ENCODE measurements around the gene TRERF1.

TRERF1 gene

DNA sequence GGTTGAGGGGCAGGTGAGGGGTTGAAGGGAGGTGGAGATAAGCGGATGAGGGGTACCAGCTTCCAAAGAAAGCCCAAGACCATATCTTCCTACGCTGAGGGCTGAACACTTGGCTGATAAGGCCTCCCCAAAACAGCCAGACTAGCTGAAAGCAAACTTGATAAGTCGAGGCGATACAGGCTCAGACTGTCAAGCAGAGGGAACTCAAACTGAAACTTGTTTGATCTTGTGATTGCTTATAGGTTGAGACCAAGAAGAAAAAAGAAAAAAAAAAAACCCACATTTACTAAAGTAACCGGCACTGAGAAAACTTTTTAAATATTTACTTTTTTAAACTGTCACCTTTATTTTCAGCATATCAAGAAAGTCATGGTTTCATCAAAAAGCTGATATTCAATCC, 73.6 kb downstream of the TRERF1 start:
- intact Hi-C loops (cut with DNase I; ENCODE audit: low total_unique reads), result no loop called here
- DNase-seq, result no peak
- H3K36me3 ChIP-seq, result no peaks in the 10 kb centered on the region
- no peaks in the 10 kb centered on the region for H3K4me1 ChIP-seq
- no peaks in the 10 kb centered on the region for H3K9me3 ChIP-seq
- TF ChIP-seq, protein P1, sequence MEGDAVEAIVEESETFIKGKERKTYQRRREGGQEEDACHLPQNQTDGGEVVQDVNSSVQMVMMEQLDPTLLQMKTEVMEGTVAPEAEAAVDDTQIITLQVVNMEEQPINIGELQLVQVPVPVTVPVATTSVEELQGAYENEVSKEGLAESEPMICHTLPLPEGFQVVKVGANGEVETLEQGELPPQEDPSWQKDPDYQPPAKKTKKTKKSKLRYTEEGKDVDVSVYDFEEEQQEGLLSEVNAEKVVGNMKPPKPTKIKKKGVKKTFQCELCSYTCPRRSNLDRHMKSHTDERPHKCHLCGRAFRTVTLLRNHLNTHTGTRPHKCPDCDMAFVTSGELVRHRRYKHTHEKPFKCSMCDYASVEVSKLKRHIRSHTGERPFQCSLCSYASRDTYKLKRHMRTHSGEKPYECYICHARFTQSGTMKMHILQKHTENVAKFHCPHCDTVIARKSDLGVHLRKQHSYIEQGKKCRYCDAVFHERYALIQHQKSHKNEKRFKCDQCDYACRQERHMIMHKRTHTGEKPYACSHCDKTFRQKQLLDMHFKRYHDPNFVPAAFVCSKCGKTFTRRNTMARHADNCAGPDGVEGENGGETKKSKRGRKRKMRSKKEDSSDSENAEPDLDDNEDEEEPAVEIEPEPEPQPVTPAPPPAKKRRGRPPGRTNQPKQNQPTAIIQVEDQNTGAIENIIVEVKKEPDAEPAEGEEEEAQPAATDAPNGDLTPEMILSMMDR (IDR thresholded peaks at IDR 0.05), result no peak
- H3K4me3 ChIP-seq, result no peak overlapping the region
- H3K27ac ChIP-seq, result no peak overlapping the region
- no peaks in the 10 kb centered on the region for H3K27me3 ChIP-seq

DNA sequence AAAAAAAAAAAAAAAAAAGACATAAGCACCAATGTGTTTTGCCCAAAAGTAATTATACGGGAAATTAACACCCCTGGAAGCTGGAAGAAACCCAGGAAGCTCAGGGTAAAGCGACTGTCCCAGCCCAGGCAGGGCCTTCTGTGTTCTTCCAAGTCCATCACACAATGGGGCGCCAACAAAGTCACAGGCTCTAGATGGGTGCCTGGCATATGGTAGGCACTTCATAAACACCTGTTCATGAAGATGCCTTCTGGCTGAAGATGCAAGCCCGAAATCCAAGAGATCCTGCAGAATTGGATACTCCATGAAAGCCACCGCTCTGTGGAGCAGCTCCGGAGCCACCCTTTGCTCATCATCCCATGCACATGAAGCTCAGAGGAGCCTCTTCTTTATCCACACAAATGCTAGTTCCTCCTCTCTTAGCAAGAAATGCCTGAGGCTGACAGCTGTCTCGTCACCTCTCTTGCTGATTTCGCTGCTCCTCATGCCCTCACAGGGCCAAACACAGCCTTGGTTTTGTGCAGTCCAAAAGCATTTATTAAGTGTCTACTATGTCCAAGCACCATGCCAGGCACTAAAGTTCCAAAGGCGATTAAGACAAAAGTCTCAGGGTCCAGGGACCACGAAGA, 76.6 kb downstream of the TRERF1 start:
- no peak overlapping the region for H3K27ac ChIP-seq
- no peaks in the 10 kb centered on the region for H3K36me3 ChIP-seq
- H3K9me3 ChIP-seq, result no peaks in the 10 kb centered on the region
- no peak for DNase-seq
- H3K27me3 ChIP-seq, result no peaks in the 10 kb centered on the region
- no peaks in the 10 kb centered on the region for H3K4me1 ChIP-seq
- H3K4me3 ChIP-seq, result no peak overlapping the region
- TF ChIP-seq, protein P1 (IDR thresholded peaks at IDR 0.05), result no peak
- intact Hi-C loops (cut with DNase I; ENCODE audit: low total_unique reads), result no loop called here

DNA sequence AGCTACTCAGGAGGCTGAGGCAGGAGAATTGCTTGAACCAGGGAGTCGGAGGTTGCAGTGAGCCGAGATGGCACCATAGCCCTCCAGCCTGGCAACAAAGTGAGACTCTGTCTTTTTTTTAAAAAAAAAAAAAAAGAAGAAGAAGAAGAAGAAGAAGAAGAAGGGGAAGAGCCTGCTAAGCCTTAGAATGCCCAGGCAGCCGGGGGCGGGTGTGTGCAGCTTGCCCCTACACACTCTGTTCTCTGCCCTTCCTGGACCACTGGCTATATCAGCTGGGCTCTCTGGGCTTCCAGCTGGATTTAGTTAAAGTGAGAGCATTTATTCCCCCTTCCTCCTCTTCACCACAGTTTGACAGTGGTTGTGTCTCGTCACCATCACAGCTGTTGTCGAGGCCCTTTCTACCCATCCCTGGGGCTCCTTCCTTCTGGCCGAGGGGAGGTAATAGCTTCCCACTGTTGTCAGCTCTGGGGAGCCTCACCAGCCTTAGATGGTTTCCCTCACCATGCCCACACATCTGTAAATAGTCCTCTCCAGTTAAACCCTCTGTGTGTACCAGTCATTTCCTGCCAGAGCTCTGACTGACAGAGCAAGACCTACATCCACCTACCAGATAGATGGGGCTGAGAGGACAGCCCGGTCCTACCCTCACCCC, 77.6 kb downstream of the TRERF1 start:
- Histone ChIP-seq H3K9me3 (no peaks in the 10 kb centered on the region), H3K4me3 (no peak overlapping the region), H3K4me1 (no peaks in the 10 kb centered on the region), H3K27ac (no peak overlapping the region), H3K27me3 (no peaks in the 10 kb centered on the region), H3K36me3 (no peaks in the 10 kb centered on the region)
- DNase-seq, result no peak
- intact Hi-C loops (cut with DNase I; ENCODE audit: low total_unique reads), result no loop called here
- TF ChIP-seq, protein P1 (IDR thresholded peaks at IDR 0.05), result no peak

DNA sequence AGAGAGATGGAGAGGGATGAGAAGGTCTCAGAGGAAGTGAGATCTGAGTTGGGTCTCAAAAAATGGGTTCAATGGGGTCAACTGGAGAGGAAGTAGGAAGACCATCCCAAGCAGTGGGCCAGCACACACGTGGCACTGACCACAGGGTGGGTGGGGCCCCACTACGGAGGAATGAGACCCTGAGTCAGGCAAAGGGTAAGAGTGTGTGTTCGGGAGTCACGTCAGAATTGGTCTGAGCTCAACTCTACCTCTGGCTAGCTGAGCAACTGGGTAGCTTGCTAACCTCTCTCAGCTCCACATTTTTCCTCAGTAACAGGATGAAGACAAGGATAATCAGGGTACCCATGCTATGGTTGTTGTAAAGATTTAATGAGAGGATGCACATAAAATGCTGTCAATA, 79.0 kb downstream of the TRERF1 start:
- DNase-seq, result no peak
- TF ChIP-seq, protein P1 (IDR thresholded peaks at IDR 0.05), result no peak

DNA sequence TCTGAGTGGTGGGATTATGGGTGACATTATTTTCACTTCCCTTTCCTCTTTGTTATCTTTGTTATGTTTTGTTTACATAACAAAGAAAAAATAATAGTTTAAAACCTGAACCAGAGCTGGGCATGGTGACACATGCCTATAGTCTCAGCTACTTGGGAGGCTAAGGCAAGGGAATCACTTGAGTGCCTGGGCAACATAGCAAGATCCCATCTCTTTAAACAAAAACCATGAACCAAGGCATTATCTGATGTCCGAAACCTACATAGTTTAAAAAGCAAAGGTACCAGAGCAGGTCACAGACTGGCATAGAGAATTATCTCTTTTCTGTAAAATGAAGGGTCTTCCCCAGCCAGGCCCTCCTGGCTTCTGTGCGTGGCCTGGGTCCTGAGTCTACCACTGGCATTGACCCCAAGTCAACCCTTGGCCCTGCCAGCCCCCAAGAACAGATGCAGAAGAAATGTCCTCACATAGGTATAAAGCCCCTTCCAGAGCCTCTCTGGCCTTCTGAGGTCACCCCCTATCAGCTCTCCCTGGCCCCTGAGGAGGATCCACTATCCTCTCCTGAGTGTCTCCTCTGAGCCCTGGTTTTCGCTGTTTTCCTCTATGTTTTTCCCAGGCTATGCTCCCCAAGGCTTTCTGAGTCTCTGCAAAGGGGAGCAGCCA, 81.3 kb downstream of the TRERF1 start:
- no peaks in the 10 kb centered on the region for H3K36me3 ChIP-seq
- TF ChIP-seq, protein P1 (IDR thresholded peaks at IDR 0.05), result no peak
- H3K27ac ChIP-seq, result no peak overlapping the region
- H3K4me1 ChIP-seq, result no peaks in the 10 kb centered on the region
- no peak for DNase-seq
- H3K27me3 ChIP-seq, result no peaks in the 10 kb centered on the region
- H3K9me3 ChIP-seq, result no peaks in the 10 kb centered on the region
- intact Hi-C loops (cut with DNase I; ENCODE audit: low total_unique reads), result no loop called here
- H3K4me3 ChIP-seq, result no peak overlapping the region

More for the DNA sequence above, 79.0 kb downstream of the TRERF1 start:
- intact Hi-C loops (cut with DNase I; ENCODE audit: low total_unique reads), result no loop called here
- Histone ChIP-seq H3K36me3 (no peaks in the 10 kb centered on the region), H3K27me3 (no peaks in the 10 kb centered on the region), H3K4me3 (no peak overlapping the region), H3K4me1 (no peaks in the 10 kb centered on the region), H3K27ac (no peak overlapping the region), H3K9me3 (no peaks in the 10 kb centered on the region)

Data from tibial artery (tissue), 4 donors.